H9 (cell line): ENCODE measurements around the gene GYG1. TPM values are rescaled to one million over a fixed set of nuclear protein-coding genes. Genes with fewer than 3 reads are reported as not detected.

Source experiments
- DNase-seq: peaks from one replicate; pipeline ENCODE4 v3.0.0-alpha.2; 2017
- H2AFZ ChIP-seq: one replicate; pipeline ENCODE4 v1.6.1; 2013; ENCODE audit warnings: mild to moderate bottlenecking, low read length, control low read depth, moderate library complexity
- H2AK5ac ChIP-seq: 2 replicates; pipeline ENCODE4 v1.6.1; 2013; ENCODE audit warnings: low read length, control low read depth, mixed read lengths; ENCODE audit not compliant: insufficient read length
- H2BK120ac ChIP-seq: one replicate; pipeline ENCODE4 v1.6.1; 2013; ENCODE audit warnings: low read depth, mild to moderate bottlenecking, low read length, control low read depth, inconsistent platforms; ENCODE audit not compliant: poor library complexity, severe bottlenecking
- H2BK12ac ChIP-seq: 2 replicates; pipeline ENCODE4 v1.6.1; 2013; ENCODE audit warnings: low read length, control low read depth, mixed read lengths, low read depth; ENCODE audit not compliant: insufficient read length
- H2BK15ac ChIP-seq: 2 replicates; pipeline ENCODE4 v1.6.1; 2013; ENCODE audit warnings: low read depth, low read length, control low read depth
- H2BK20ac ChIP-seq: one replicate; pipeline ENCODE4 v1.6.1; 2013; ENCODE audit warnings: low read depth, mild to moderate bottlenecking, low read length, control low read depth, inconsistent platforms; ENCODE audit not compliant: poor library complexity, severe bottlenecking
- H2BK5ac ChIP-seq: 2 replicates; pipeline ENCODE4 v1.6.1; 2013; ENCODE audit warnings: low read length, control low read depth, mixed read lengths; ENCODE audit not compliant: insufficient read length
- H3K14ac ChIP-seq: 2 replicates; pipeline ENCODE4 v1.6.1; 2013; ENCODE audit warnings: low read length, control low read depth; ENCODE audit not compliant: insufficient read depth
- H3K18ac ChIP-seq: 2 replicates; pipeline ENCODE4 v1.6.1; 2013; ENCODE audit warnings: low read depth, mild to moderate bottlenecking, mixed read lengths, low read length, control low read depth; ENCODE audit not compliant: insufficient read length
- H3K23ac ChIP-seq: 2 replicates; pipeline ENCODE4 v1.6.1; 2013; ENCODE audit warnings: low read length, control low read depth, mixed read lengths, low read depth; ENCODE audit not compliant: insufficient read length
- H3K23me2 ChIP-seq: 2 replicates; pipeline ENCODE4 v1.6.1; 2013; ENCODE audit warnings: low read depth, mild to moderate bottlenecking, mixed read lengths, low read length, control low read depth; ENCODE audit not compliant: insufficient read length, poor library complexity, severe bottlenecking
- H3K27ac ChIP-seq: 2 replicates; pipeline ENCODE4 v1.5.1; 2013; ENCODE audit warnings: low read length, control low read depth, mixed read lengths, low read depth; ENCODE audit not compliant: insufficient read length
- H3K27me3 ChIP-seq: 2 replicates; pipeline ENCODE4 v1.6.1; 2013; ENCODE audit warnings: low read length, control low read depth, inconsistent platforms; ENCODE audit not compliant: insufficient read depth
- H3K4ac ChIP-seq: 2 replicates; pipeline ENCODE4 v1.6.1; 2013; ENCODE audit warnings: low read depth, mild to moderate bottlenecking, control low read depth, inconsistent platforms, low read length, moderate library complexity
- H3K4me1 ChIP-seq: 2 replicates; pipeline ENCODE4 v1.6.1; 2013; ENCODE audit warnings: low read length, control low read depth, inconsistent platforms; ENCODE audit not compliant: insufficient read depth
- H3K4me2 ChIP-seq: 2 replicates; pipeline ENCODE4 v1.6.1; 2013; ENCODE audit warnings: low read length, control low read depth, mixed read lengths; ENCODE audit not compliant: insufficient read length, insufficient read depth
- H3K56ac ChIP-seq: 2 replicates; pipeline ENCODE4 v1.6.1; 2013; ENCODE audit warnings: low read depth, mild to moderate bottlenecking, mixed read lengths, low read length, control low read depth; ENCODE audit not compliant: insufficient read length
- H3K79me1 ChIP-seq: 2 replicates; pipeline ENCODE4 v1.6.1; 2013; ENCODE audit warnings: low read depth, mild to moderate bottlenecking, moderate library complexity, low read length, control low read depth, inconsistent platforms; ENCODE audit not compliant: insufficient read depth, poor library complexity, severe bottlenecking
- H3K79me2 ChIP-seq: 2 replicates; pipeline ENCODE4 v1.6.1; 2013; ENCODE audit warnings: low read length, control low read depth, inconsistent platforms; ENCODE audit not compliant: insufficient read depth
- H3K9ac ChIP-seq: 2 replicates; pipeline ENCODE4 v1.6.1; 2013; ENCODE audit warnings: low read length, control low read depth, mixed read lengths; ENCODE audit not compliant: insufficient read length; ENCODE audit errors: extremely low read depth
- H3K9me3 ChIP-seq: one replicate; pipeline ENCODE4 v1.6.1; 2013; ENCODE audit warnings: low read depth, low read length, inconsistent platforms; ENCODE audit not compliant: control insufficient read depth
- H3T11ph ChIP-seq: one replicate; pipeline ENCODE4 v1.6.1; 2013; ENCODE audit warnings: mild to moderate bottlenecking, low read length, control low read depth, inconsistent platforms
- H4K20me1 ChIP-seq: one replicate; pipeline ENCODE4 v1.6.1; 2013; ENCODE audit not compliant: control insufficient read depth, insufficient read length, insufficient read depth
- H4K5ac ChIP-seq: 2 replicates; pipeline ENCODE4 v1.6.1; 2013; ENCODE audit warnings: low read depth, mild to moderate bottlenecking, mixed read lengths, low read length, control low read depth; ENCODE audit not compliant: insufficient read length
- H4K8ac ChIP-seq: replicated peaks from 2 replicates; pipeline ENCODE4 v1.6.1; 2013; ENCODE audit warnings: low read length, control low read depth, mixed read lengths, low read depth; ENCODE audit not compliant: insufficient read length
- H4K91ac ChIP-seq: 2 replicates; pipeline ENCODE4 v1.6.1; 2013; ENCODE audit warnings: low read depth, mild to moderate bottlenecking, moderate library complexity, mixed read lengths, low read length, control low read depth; ENCODE audit not compliant: insufficient read length
- H3K27ac Mint-ChIP-seq, 3 experiments: 2 replicates in 2 of 3; 3 replicates in 1 of 3; pipeline ENCODE4 v1.8.0; 2020 to 2021; ENCODE audit warnings: mixed read lengths in 3 of 3, mild to moderate bottlenecking in 1 of 3, moderate library complexity in 1 of 3
- H3K27me3 Mint-ChIP-seq: 2 replicates; pipeline ENCODE4 v1.8.0; 2021; ENCODE audit warnings: low read depth, mild to moderate bottlenecking, moderate library complexity, mixed read lengths
- H3K36me3 Mint-ChIP-seq, 3 experiments: 2 replicates in 2 of 3; 3 replicates in 1 of 3; pipeline ENCODE4 v1.8.0; 2020 to 2021; ENCODE audit warnings: low read depth in 3 of 3, mixed read lengths in 3 of 3; ENCODE audit not compliant: insufficient read depth in 1 of 3
- H3K4me1 Mint-ChIP-seq, 2 experiments: 2 replicates each; pipeline ENCODE4 v1.8.0; 2020; ENCODE audit warnings: mixed read lengths in 2 of 2
- H3K4me3 Mint-ChIP-seq, 2 experiments: 2 replicates in 1 of 2; 3 replicates in 1 of 2; pipeline ENCODE4 v1.8.0; 2020 to 2021; ENCODE audit warnings: mild to moderate bottlenecking in 2 of 2, mixed read lengths in 2 of 2, moderate library complexity in 1 of 2
- H3K9me3 Mint-ChIP-seq, 2 experiments: 2 replicates in 1 of 2; 3 replicates in 1 of 2; pipeline ENCODE4 v1.8.0; 2020; ENCODE audit warnings: mild to moderate bottlenecking in 2 of 2, mixed read lengths in 2 of 2, moderate library complexity in 1 of 2
- CTCF ChIP-seq: fragments of 200-600 bp; sonication (generic); conservative IDR thresholded peaks from 3 replicates; pipeline ENCODE4 v1.8.0; 2021; ENCODE audit warnings: antibody characterized with exemption, mild to moderate bottlenecking
- WGBS: extraction: QIAGEN DNeasy Blood & Tissue Kit; methylation state at CpG from one replicate; pipeline ENCODE4 v1.1.7; 2013; ENCODE audit warnings: missing lambda C conversion rate, low lambda C conversion rate, mixed read lengths; ENCODE audit not compliant: insufficient read length; ENCODE audit errors: extremely low coverage; 5-methylcytosine and 5-hydroxymethylcytosine counted together
- total RNA-seq: library from RNA; stranded (reverse); gene quantifications from 2 replicates; pipeline ENCODE4 v1.2.1, GENCODE V29; 2021

The GYG1 gene
- total RNA-seq, 1 experiment from 2014 or later: 31.5 TPM

- Histone ChIP-seq H2BK120ac (no peak overlapping the region), H3K9ac (no peak overlapping the region), H3K18ac (no peak overlapping the region), H4K91ac (no peak overlapping the region), H2BK15ac (no peak overlapping the region), H4K5ac (no peak overlapping the region), H3K4ac (no peak overlapping the region), H3K4me1 (no peaks in the 10 kb centered on the region), H3K79me2 (no peaks in the 10 kb centered on the region), H2BK12ac (no peak overlapping the region), H2AK5ac (no peak overlapping the region), H3K56ac (no peak overlapping the region), H3K27ac (no peak overlapping the region), H4K8ac (no peak overlapping the region), H4K20me1 (no peaks in the 10 kb centered on the region), H3K23me2 (no peaks in the 10 kb centered on the region), H3K27me3 (no peaks in the 10 kb centered on the region), H2BK5ac (no peak overlapping the region), H3K23ac (no peak overlapping the region), H2BK20ac (no peak overlapping the region), H3K14ac (no peak overlapping the region), H2AFZ (peak overlapping the region; percentile 57), H3K79me1 (no peaks in the 10 kb centered on the region), H3T11ph (no peak overlapping the region), H3K4me2 (no peak overlapping the region), H3K9me3 (no peaks in the 10 kb centered on the region)
- no peaks in the 10 kb centered on the region for H3K27me3 Mint-ChIP-seq
- peak overlapping the region; percentile 15 to 80 (median 15); a peak in 1 of 7 replicates for H3K27ac Mint-ChIP-seq
- TF ChIP-seq CTCF: peak; percentile 70; the same call in 2 of the 3 replicates
- H3K4me3 Mint-ChIP-seq: no peak overlapping the region
- no CpG with 5 or more reads among the region's 12 CpGs for WGBS
- DNase-seq: no peak
- H3K4me1 Mint-ChIP-seq: peaks cover 15 to 30% of the 10 kb centered on the region in 2 experiments
- H3K9me3 Mint-ChIP-seq: no peaks in the 10 kb centered on the region
- no peaks in the 10 kb centered on the region; a peak in 1 of 7 replicates for H3K36me3 Mint-ChIP-seq
These were observed 35.6 kb upstream of the GYG1 start for GRCh38 chr3:148955544-148956346.
